ENCODE results near the gene SMG6.

DNA sequence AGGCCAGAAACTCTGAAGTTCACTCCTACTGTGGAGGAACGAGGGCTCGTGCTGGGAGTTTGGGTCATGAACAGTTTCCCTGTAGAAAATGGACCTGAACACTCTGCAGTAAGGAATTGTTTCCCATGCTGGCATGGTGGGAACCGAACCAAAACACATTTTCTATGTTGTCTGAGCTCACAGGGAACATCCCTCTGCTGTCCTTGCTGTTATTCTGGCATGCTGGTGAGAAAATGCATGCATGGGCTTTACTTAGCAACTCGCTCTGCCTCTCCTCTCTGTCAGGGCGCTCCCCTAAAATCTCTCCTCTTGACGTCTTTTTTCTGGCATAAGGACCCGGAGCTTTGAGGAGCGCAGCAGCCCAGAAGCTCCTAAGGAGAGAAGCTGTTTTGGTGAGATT, 283.9 kb downstream of the SMG6 start:
- TF ChIP-seq, protein P1, sequence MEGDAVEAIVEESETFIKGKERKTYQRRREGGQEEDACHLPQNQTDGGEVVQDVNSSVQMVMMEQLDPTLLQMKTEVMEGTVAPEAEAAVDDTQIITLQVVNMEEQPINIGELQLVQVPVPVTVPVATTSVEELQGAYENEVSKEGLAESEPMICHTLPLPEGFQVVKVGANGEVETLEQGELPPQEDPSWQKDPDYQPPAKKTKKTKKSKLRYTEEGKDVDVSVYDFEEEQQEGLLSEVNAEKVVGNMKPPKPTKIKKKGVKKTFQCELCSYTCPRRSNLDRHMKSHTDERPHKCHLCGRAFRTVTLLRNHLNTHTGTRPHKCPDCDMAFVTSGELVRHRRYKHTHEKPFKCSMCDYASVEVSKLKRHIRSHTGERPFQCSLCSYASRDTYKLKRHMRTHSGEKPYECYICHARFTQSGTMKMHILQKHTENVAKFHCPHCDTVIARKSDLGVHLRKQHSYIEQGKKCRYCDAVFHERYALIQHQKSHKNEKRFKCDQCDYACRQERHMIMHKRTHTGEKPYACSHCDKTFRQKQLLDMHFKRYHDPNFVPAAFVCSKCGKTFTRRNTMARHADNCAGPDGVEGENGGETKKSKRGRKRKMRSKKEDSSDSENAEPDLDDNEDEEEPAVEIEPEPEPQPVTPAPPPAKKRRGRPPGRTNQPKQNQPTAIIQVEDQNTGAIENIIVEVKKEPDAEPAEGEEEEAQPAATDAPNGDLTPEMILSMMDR (IDR thresholded peaks at IDR 0.05): no peak
- TF ChIP-seq POLR2A (IDR thresholded peaks at IDR 0.05): no peak

Data from uterus (tissue), 2 donors.